HL-60 (cell line): ENCODE results near the gene PCID2.

Experiments
- POLR2AphosphoS5 ChIP-seq: IDR thresholded peaks from 2 replicates; pipeline ENCODE4 v1.6.1; 2012; ENCODE audit warnings: low read depth
- TF ChIP-seq, protein P1 (sequence below): IDR thresholded peaks from one replicate; pipeline ENCODE4 v1.5.1; 2011; ENCODE audit warnings: low read length, control low read depth, inconsistent platforms; ENCODE audit not compliant: insufficient read depth

- TF ChIP-seq, protein P1, sequence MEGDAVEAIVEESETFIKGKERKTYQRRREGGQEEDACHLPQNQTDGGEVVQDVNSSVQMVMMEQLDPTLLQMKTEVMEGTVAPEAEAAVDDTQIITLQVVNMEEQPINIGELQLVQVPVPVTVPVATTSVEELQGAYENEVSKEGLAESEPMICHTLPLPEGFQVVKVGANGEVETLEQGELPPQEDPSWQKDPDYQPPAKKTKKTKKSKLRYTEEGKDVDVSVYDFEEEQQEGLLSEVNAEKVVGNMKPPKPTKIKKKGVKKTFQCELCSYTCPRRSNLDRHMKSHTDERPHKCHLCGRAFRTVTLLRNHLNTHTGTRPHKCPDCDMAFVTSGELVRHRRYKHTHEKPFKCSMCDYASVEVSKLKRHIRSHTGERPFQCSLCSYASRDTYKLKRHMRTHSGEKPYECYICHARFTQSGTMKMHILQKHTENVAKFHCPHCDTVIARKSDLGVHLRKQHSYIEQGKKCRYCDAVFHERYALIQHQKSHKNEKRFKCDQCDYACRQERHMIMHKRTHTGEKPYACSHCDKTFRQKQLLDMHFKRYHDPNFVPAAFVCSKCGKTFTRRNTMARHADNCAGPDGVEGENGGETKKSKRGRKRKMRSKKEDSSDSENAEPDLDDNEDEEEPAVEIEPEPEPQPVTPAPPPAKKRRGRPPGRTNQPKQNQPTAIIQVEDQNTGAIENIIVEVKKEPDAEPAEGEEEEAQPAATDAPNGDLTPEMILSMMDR = no peak
- TF ChIP-seq POLR2AphosphoS5 = no peak
Observed at GRCh38 chr13:113223070-113223469, 14.6 kb upstream of the PCID2 start.
